ENCODE results near the gene ART1. TPM values are rescaled to one million over a fixed set of nuclear protein-coding genes. Genes with fewer than 3 reads are reported as not detected.

The ART1 gene
- polyA plus RNA-seq, 1 experiment: not detected

- Histone ChIP-seq H3K4me3 (ENCODE audit: low read depth, low read length) (no peak overlapping the region), H3K27me3 (ENCODE audit: control insufficient read depth, insufficient read depth, low read length) (no peaks in the 10 kb centered on the region), H3K9me3 (ENCODE audit: control insufficient read depth, insufficient read depth, low read length) (no peaks in the 10 kb centered on the region), H3K27ac (ENCODE audit: low read depth, low read length) (no peak overlapping the region)
- ChIA-PET CTCF (interaction anchor here (0.5 to 0.7 kb wide), 2 partner anchors 18 to 76 kb away, joined by 3 read pairs; no protein-coding TSS in a partner anchor), POLR2A (no interaction called here)
- DNase-seq (ENCODE audit: low read depth, low spot score): no peak
- TF ChIP-seq CTCF (IDR thresholded peaks at IDR 0.05; ENCODE audit: low read depth, low read length): no peak
Observed at GRCh38 chr11:3703383-3703782, 58.5 kb downstream of the ART1 start.

GRCh38 chr11:3707176-3707575 lies 62.2 kb downstream of the ART1 start:
- no peak for DNase-seq (ENCODE audit: low read depth, low spot score)
- CTCF ChIA-PET: no interaction called here
- no peaks in the 10 kb centered on the region for H3K27me3 ChIP-seq (ENCODE audit: control insufficient read depth, insufficient read depth, low read length)
- H3K4me3 ChIP-seq (ENCODE audit: low read depth, low read length): no peak overlapping the region
- no peaks in the 10 kb centered on the region for H3K9me3 ChIP-seq (ENCODE audit: control insufficient read depth, insufficient read depth, low read length)
- POLR2A ChIA-PET: interaction anchor here (0.5 kb wide), 1 partner anchor 28 kb away, joined by 8 read pairs; no protein-coding TSS in a partner anchor
- no peak for TF ChIP-seq CTCF (IDR thresholded peaks at IDR 0.05; ENCODE audit: low read depth, low read length)
- H3K27ac ChIP-seq (ENCODE audit: low read depth, low read length): peak overlapping the region; percentile 41

- no peak for DNase-seq (ENCODE audit: low read depth, low spot score)
- ChIA-PET POLR2A (no interaction called here), CTCF (interaction anchor here (0.7 kb wide), 1 partner anchor 719 kb away, joined by 3 read pairs; no protein-coding TSS in a partner anchor)
- no peak for TF ChIP-seq CTCF (IDR thresholded peaks at IDR 0.05; ENCODE audit: low read depth, low read length)
- no peak overlapping the region for H3K4me3 ChIP-seq (ENCODE audit: low read depth, low read length)
- no peaks in the 10 kb centered on the region for H3K27me3 ChIP-seq (ENCODE audit: control insufficient read depth, insufficient read depth, low read length)
- no peak overlapping the region for H3K27ac ChIP-seq (ENCODE audit: low read depth, low read length)
- no peaks in the 10 kb centered on the region for H3K9me3 ChIP-seq (ENCODE audit: control insufficient read depth, insufficient read depth, low read length)
Observed at GRCh38 chr11:3709977-3710376, 65.0 kb downstream of the ART1 start.

GRCh38 chr11:3710485-3711259 lies 65.7 kb downstream of the ART1 start:
- Histone ChIP-seq H3K27ac (ENCODE audit: low read depth, low read length) (peak overlapping the region; percentile 41), H3K4me3 (ENCODE audit: low read depth, low read length) (no peak overlapping the region), H3K27me3 (ENCODE audit: control insufficient read depth, insufficient read depth, low read length) (no peaks in the 10 kb centered on the region), H3K9me3 (ENCODE audit: control insufficient read depth, insufficient read depth, low read length) (no peaks in the 10 kb centered on the region)
- CTCF ChIA-PET: interaction anchor here (0.7 kb wide), 1 partner anchor 720 kb away, joined by 3 read pairs; no protein-coding TSS in a partner anchor
- DNase-seq (ENCODE audit: low read depth, low spot score): no peak
- TF ChIP-seq CTCF (IDR thresholded peaks at IDR 0.05; ENCODE audit: low read depth, low read length): no peak
- POLR2A ChIA-PET: no interaction called here

GRCh38 chr11:3712274-3712673 lies 67.3 kb downstream of the ART1 start:
- Histone ChIP-seq H3K27ac (ENCODE audit: low read depth, low read length) (no peak overlapping the region), H3K4me3 (ENCODE audit: low read depth, low read length) (no peak overlapping the region), H3K27me3 (ENCODE audit: control insufficient read depth, insufficient read depth, low read length) (no peaks in the 10 kb centered on the region), H3K9me3 (ENCODE audit: control insufficient read depth, insufficient read depth, low read length) (no peaks in the 10 kb centered on the region)
- ChIA-PET CTCF (no interaction called here), POLR2A (no interaction called here)
- no peak for DNase-seq (ENCODE audit: low read depth, low spot score)
- no peak for TF ChIP-seq CTCF (IDR thresholded peaks at IDR 0.05; ENCODE audit: low read depth, low read length)
